SK-N-SH treated with all-trans-retinoic acid at 6 μM for 48 hours (cell line): Measurements from ENCODE around the gene METTL5.

ENCODE experiments used
- ARNTL ChIP-seq: fragments of 450-650 bp; formaldehyde crosslinking; IDR thresholded peaks from 2 replicates; pipeline ENCODE4 v1.5.0; 2020; ENCODE audit warnings: low read depth, mild to moderate bottlenecking, moderate library complexity, borderline replicate concordance
- PPARA ChIP-seq: fragments of 250-450 bp; sonication (Bioruptor Pico); IDR thresholded peaks from 2 replicates; pipeline ENCODE4 v1.5.0; 2020; ENCODE audit warnings: mild to moderate bottlenecking, borderline replicate concordance
- RARB ChIP-seq: fragments of 250-450 bp; sonication (Bioruptor Pico); IDR thresholded peaks from 2 replicates; pipeline ENCODE4 v1.8.0; 2021; ENCODE audit warnings: mild to moderate bottlenecking, moderate library complexity
- SNAI2 ChIP-seq: fragments of 250-450 bp; sonication (Bioruptor Pico); IDR thresholded peaks from 2 replicates; pipeline ENCODE4 v1.5.0; 2020; ENCODE audit warnings: mild to moderate bottlenecking, moderate library complexity
- TCF4 ChIP-seq: fragments of 250-450 bp; sonication (Bioruptor Pico); IDR thresholded peaks from 2 replicates; pipeline ENCODE4 v1.8.0; 2021; ENCODE audit warnings: mild to moderate bottlenecking, moderate library complexity, borderline replicate concordance
- TSHZ2 ChIP-seq: fragments of 250-450 bp; sonication (Bioruptor Pico); IDR thresholded peaks from 2 replicates; pipeline ENCODE4 v1.5.0; 2020; ENCODE audit warnings: mild to moderate bottlenecking, moderate library complexity
- ZFP30 ChIP-seq: fragments of 450-650 bp; formaldehyde crosslinking; IDR thresholded peaks from 2 replicates; pipeline ENCODE4 v1.5.0; 2022; ENCODE audit warnings: mild to moderate bottlenecking, moderate library complexity

GRCh38 chr2:169860149-169860548, 35.4 kb upstream of the METTL5 start:
- TF ChIP-seq ARNTL (CRISPR knock-in tag) (no peak), SNAI2 (CRISPR knock-in tag) (no peak), TSHZ2 (no peak), TCF4 (CRISPR knock-in tag) (no peak), PPARA (CRISPR knock-in tag) (no peak), RARB (no peak), ZFP30 (CRISPR knock-in tag) (no peak)
